ENCODE measurements around the gene TXNL4B.

DNA sequence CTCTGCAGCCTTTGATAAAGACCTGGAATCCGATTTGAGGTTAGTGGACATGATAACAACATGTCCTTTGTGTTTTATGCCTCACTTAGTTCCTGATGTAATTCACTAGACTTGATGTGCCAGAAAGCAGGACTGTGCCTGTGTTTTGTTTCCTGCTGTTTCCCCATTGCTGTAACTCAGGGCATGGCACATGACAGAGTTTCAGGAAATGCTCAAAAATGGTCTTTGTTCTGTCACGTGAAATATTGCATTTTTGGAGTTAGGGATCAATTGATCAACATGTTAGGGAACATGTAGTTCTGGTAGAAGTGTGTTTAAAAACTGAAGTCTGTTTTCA is 33.0 kb upstream of the TXNL4B start:
- TF ChIP-seq, protein P1, sequence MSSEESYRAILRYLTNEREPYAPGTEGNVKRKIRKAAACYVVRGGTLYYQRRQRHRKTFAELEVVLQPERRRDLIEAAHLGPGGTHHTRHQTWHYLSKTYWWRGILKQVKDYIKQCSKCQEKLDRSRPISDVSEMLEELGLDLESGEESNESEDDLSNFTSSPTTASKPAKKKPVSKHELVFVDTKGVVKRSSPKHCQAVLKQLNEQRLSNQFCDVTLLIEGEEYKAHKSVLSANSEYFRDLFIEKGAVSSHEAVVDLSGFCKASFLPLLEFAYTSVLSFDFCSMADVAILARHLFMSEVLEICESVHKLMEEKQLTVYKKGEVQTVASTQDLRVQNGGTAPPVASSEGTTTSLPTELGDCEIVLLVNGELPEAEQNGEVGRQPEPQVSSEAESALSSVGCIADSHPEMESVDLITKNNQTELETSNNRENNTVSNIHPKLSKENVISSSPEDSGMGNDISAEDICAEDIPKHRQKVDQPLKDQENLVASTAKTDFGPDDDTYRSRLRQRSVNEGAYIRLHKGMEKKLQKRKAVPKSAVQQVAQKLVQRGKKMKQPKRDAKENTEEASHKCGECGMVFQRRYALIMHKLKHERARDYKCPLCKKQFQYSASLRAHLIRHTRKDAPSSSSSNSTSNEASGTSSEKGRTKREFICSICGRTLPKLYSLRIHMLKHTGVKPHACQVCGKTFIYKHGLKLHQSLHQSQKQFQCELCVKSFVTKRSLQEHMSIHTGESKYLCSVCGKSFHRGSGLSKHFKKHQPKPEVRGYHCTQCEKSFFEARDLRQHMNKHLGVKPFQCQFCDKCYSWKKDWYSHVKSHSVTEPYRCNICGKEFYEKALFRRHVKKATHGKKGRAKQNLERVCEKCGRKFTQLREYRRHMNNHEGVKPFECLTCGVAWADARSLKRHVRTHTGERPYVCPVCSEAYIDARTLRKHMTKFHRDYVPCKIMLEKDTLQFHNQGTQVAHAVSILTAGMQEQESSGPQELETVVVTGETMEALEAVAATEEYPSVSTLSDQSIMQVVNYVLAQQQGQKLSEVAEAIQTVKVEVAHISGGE (CRISPR knock-in tag; IDR thresholded peaks at IDR 0.05), result no peak
- TF ChIP-seq BRF1 (IDR thresholded peaks at IDR 0.05; ENCODE audit: borderline replicate concordance, extremely low read depth, insufficient read length), result no peak
- TF ChIP-seq, protein P2, sequence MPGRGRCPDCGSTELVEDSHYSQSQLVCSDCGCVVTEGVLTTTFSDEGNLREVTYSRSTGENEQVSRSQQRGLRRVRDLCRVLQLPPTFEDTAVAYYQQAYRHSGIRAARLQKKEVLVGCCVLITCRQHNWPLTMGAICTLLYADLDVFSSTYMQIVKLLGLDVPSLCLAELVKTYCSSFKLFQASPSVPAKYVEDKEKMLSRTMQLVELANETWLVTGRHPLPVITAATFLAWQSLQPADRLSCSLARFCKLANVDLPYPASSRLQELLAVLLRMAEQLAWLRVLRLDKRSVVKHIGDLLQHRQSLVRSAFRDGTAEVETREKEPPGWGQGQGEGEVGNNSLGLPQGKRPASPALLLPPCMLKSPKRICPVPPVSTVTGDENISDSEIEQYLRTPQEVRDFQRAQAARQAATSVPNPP (IDR thresholded peaks at IDR 0.05; ENCODE audit: borderline replicate concordance, insufficient read depth, insufficient read length), result no peak
- TF ChIP-seq POLR3G (IDR thresholded peaks at IDR 0.05; ENCODE audit: extremely low read depth, insufficient read length, insufficient replicate concordance), result no peak
- no peak for TF ChIP-seq PRPF4 (IDR thresholded peaks at IDR 0.05; ENCODE audit: insufficient read depth, low read depth, low read length, poor library complexity, severe bottlenecking)
- no peak for TF ChIP-seq TCF7L2 (IDR thresholded peaks at IDR 0.05; ENCODE audit: low read depth, low read length)
- TF ChIP-seq, protein P3, sequence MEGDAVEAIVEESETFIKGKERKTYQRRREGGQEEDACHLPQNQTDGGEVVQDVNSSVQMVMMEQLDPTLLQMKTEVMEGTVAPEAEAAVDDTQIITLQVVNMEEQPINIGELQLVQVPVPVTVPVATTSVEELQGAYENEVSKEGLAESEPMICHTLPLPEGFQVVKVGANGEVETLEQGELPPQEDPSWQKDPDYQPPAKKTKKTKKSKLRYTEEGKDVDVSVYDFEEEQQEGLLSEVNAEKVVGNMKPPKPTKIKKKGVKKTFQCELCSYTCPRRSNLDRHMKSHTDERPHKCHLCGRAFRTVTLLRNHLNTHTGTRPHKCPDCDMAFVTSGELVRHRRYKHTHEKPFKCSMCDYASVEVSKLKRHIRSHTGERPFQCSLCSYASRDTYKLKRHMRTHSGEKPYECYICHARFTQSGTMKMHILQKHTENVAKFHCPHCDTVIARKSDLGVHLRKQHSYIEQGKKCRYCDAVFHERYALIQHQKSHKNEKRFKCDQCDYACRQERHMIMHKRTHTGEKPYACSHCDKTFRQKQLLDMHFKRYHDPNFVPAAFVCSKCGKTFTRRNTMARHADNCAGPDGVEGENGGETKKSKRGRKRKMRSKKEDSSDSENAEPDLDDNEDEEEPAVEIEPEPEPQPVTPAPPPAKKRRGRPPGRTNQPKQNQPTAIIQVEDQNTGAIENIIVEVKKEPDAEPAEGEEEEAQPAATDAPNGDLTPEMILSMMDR (IDR thresholded peaks at IDR 0.05 in 2 of 3, conservative IDR thresholded peaks at IDR 0.05 in 1 of 3; ENCODE audit: insufficient read depth in 2 of 3, low read depth in 1 of 3, low read length in 3 of 3), result no peak
